GM12878 (cell line): ENCODE results near the gene TRERF1. TPM values are rescaled to one million over a fixed set of nuclear protein-coding genes. Genes with fewer than 3 reads are reported as not detected.
"Not testable (repeated sequence)": the region's sequence is repeated elsewhere in the genome, so short reads cannot be mapped to it uniquely, and the experiment has no call there.

ENCODE experiments used
- ATAC-seq: fragments of 200-7000 bp; cut with Tn5 transposase; 3 replicates; pipeline ENCODE4 v1.9.1; 2020; ENCODE audit warnings: mild to moderate bottlenecking, moderate library complexity
- BruUV-seq: library from RNA; stranded (reverse); fragments of 400-500 nt; replicated peaks from 2 replicates; lab custom pipeline; 2021; lab: Mats Ljungman, UMichigan
- CTCF ChIA-PET: fragments of 300-600 bp; sonication (Branson Sonifier 250); formaldehyde crosslinking; extraction: SDS; loops from one replicate; lab custom pipeline; 2021; ENCODE audit warnings: inconsistent platforms; lab: Yijun Ruan, JAX
- POLR2A ChIA-PET: fragments of 350-600 bp; formaldehyde crosslinking; extraction: SDS; loops from one replicate; lab custom pipeline; 2021; ENCODE audit warnings: inconsistent platforms; lab: Charles Lee
- RAD21 ChIA-PET: fragments of 300-600 bp; sonication (Branson Sonifier 250); formaldehyde crosslinking; loops from one replicate; lab custom pipeline; 2023; ENCODE audit warnings: antibody characterized with exemption; ENCODE audit not compliant: unreplicated experiment; lab: Charles Lee
- SMC1A ChIA-PET: fragments of 300-600 bp; sonication (Branson Sonifier 250); formaldehyde crosslinking; loops from one replicate; lab custom pipeline; 2023; ENCODE audit not compliant: unreplicated experiment, uncharacterized antibody; lab: Charles Lee
- DNase-seq: peaks from one replicate; pipeline ENCODE4 v3.0.0-alpha.2; 2011; ENCODE audit warnings: low read depth, low spot score
- FAIRE-seq: peaks from 3 replicates; lab custom pipeline; 2011; peaks lifted over from hg19 to GRCh38; lab: Jason Lieb, UNC
- H2AFZ ChIP-seq: 2 replicates; pipeline ENCODE4 v1.6.0; 2011; ENCODE audit warnings: low read depth, low read length, control low read depth; ENCODE audit not compliant: control insufficient read depth
- H3K27ac ChIP-seq: 2 replicates; pipeline ENCODE4 v1.5.1; 2011; ENCODE audit warnings: control low read depth; ENCODE audit not compliant: control insufficient read depth, insufficient read depth
- H3K27me3 ChIP-seq, 2 experiments: replicated peaks in 1 of 2; 2 replicates each; pipeline versions ENCODE4 v1.6.0 to v1.6.1; 2011; ENCODE audit warnings: low read length in 1 of 2; ENCODE audit not compliant: control insufficient read depth in 2 of 2, insufficient read depth in 2 of 2
- H3K36me3 ChIP-seq, 2 experiments: 2 replicates each; pipeline ENCODE4 v1.5.1; 2011; ENCODE audit warnings: low read length in 1 of 2; ENCODE audit not compliant: control insufficient read depth in 2 of 2, insufficient read depth in 2 of 2
- H3K4me1 ChIP-seq: 2 replicates; pipeline ENCODE4 v1.6.1; 2011; ENCODE audit warnings: mild to moderate bottlenecking, low read length, moderate library complexity, mixed read lengths; ENCODE audit not compliant: control insufficient read depth, insufficient read depth
- H3K4me2 ChIP-seq: 2 replicates; pipeline ENCODE4 v1.6.0; 2011; ENCODE audit warnings: control low read depth; ENCODE audit not compliant: control insufficient read depth, insufficient read depth
- H3K4me3 ChIP-seq: fragments of 200-600 bp; sonication (generic); 2 replicates; pipeline ENCODE4 v1.5.1; 2016
- H3K79me2 ChIP-seq: 2 replicates; pipeline ENCODE4 v1.6.0; 2011; ENCODE audit warnings: low read length; ENCODE audit not compliant: control insufficient read depth, insufficient read depth
- H3K9ac ChIP-seq: 2 replicates; pipeline ENCODE4 v1.8.0; 2011; ENCODE audit warnings: low read length, control low read depth, mixed read lengths; ENCODE audit not compliant: control insufficient read depth, insufficient read depth
- H3K9me3 ChIP-seq: replicated peaks from 3 replicates; pipeline ENCODE4 v1.5.1; 2011; ENCODE audit warnings: mild to moderate bottlenecking, low read length; ENCODE audit not compliant: control insufficient read depth, insufficient read depth
- H4K20me1 ChIP-seq: 2 replicates; pipeline ENCODE4 v1.6.0; 2011; ENCODE audit not compliant: control insufficient read depth, insufficient read depth
- BACH1 ChIP-seq: fragments of 450-650 bp; IDR thresholded peaks from 2 replicates; pipeline ENCODE4 v1.6.1; 2017; ENCODE audit warnings: mild to moderate bottlenecking, borderline replicate concordance
- BHLHE40 ChIP-seq, 2 experiments: fragments of 450-650 bp in 1 of 2; IDR thresholded peaks; 2 replicates each; pipeline ENCODE4 v1.6.1; 2011 to 2017; ENCODE audit warnings: low read depth in 2 of 2, borderline replicate concordance in 1 of 2, improper control_type of control experiment in 1 of 2, low read length in 1 of 2, mild to moderate bottlenecking in 1 of 2
- CBX3 ChIP-seq: fragments of 200-600 bp; sonication (generic); IDR thresholded peaks from 2 replicates; pipeline ENCODE4 v1.6.1; 2016; ENCODE audit warnings: low read depth, borderline replicate concordance
- DPF2 ChIP-seq: fragments of 450-650 bp; IDR thresholded peaks from 2 replicates; pipeline ENCODE4 v1.6.1; 2017; ENCODE audit warnings: mild to moderate bottlenecking
- NRF1 ChIP-seq: conservative IDR thresholded peaks from 2 replicates; pipeline ENCODE4 v1.6.1; 2011; ENCODE audit warnings: mild to moderate bottlenecking, low read depth, low read length, improper control_type of control experiment
- RBBP5 ChIP-seq: fragments of 200-600 bp; sonication (generic); conservative IDR thresholded peaks from 2 replicates; pipeline ENCODE4 v1.6.1; 2016
- SPI1 ChIP-seq: IDR thresholded peaks from 2 replicates; pipeline ENCODE4 v1.6.1; 2011; ENCODE audit warnings: low read depth, mild to moderate bottlenecking, low read length, moderate library complexity, borderline replicate concordance; ENCODE audit not compliant: insufficient read depth
- ZZZ3 ChIP-seq: IDR thresholded peaks from 2 replicates; pipeline ENCODE4 v1.6.1; 2011; ENCODE audit warnings: low read depth; ENCODE audit not compliant: control insufficient read depth, insufficient read length
- WGBS: methylation state at CpG from one replicate; pipeline ENCODE4 v1.1.6; 2016; ENCODE audit warnings: low lambda C conversion rate; ENCODE audit not compliant: insufficient replicate concordance, insufficient coverage; ENCODE audit errors: missing lambda C conversion rate; 5-methylcytosine and 5-hydroxymethylcytosine counted together
- in situ Hi-C: fragments of 300-500 bp; cut with MboI; formaldehyde crosslinking; loops from 9 replicates; pipeline ENCODE4 v1.14.3; 2018; ENCODE audit warnings: mixed read lengths
- intact Hi-C: fragments of 100-400 bp; cut with micrococcal nuclease; formaldehyde crosslinking; loops from one replicate; pipeline ENCODE4 v1.14.2; 2022; ENCODE audit not compliant: unreplicated experiment
- polyA plus RNA-seq, 11 experiments: library from polyadenylated mRNA; depleted of rRNA in 4 of 11; unstranded in 6 of 11; stranded (reverse) in 5 of 11; fragments of >200 nt; fragmentation: Nextera tagmentation in 4 of 11; fragmentation: Illumina TruSeq in 1 of 11; extraction: Ambion mirVana in 4 of 11; extraction: Trizol in 1 of 11; gene quantifications; 1 replicate in 1 of 11; 2 replicates in 10 of 11; pipeline versions ENCODE4 v1.2.1 to v1.2.3, GENCODE V29; 2011 to 2016; ENCODE audit warnings: inconsistent platforms in 2 of 11, missing spikeins in 2 of 11, low read depth in 1 of 11
- total RNA-seq, 4 experiments: library from RNA; depleted of rRNA in 3 of 4; stranded (reverse); fragments of >200 nt in 3 of 4; fragmentation: Illumina TruSeq in 1 of 4; extraction: Trizol in 1 of 4; gene quantifications; 2 replicates each; pipeline versions ENCODE4 v1.2.1 to v1.2.3, GENCODE V29; 2013 to 2021
- TF ChIP-seq, protein P1 (sequence below): IDR thresholded peaks from 2 replicates; pipeline ENCODE4 v1.6.1; 2012; ENCODE audit warnings: low read length, inconsistent platforms

TRERF1 gene
- total and polyA plus RNA-seq, 10 of the 15 experiments (the other 5 are each of a cell fraction or from before 2014, with no cell fraction given) = 2.2 to 19.4 (median 7.2) TPM

DNA sequence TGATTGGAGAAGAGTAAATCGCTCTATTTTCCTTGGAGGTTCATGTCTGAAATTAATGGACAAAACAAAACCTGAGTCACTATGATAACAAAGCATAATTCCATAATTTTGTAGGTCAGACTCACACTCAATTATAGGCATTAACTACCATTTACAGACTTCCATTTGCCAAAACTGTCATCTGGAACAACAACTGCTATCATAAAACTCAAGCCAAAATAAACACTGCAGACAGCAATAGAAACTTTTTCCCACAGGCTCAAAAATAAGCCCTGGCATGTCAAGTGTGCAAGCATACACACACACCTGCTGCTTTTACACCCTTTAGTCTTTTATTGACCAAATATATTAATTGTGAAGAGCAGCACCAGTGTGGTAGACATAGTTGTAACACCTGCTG lies 241.2 kb downstream of the TRERF1 start:
- no peak overlapping the region for H3K9ac ChIP-seq
- no peak overlapping the region for H2AFZ ChIP-seq
- TF ChIP-seq DPF2 (no peak), CBX3 (no peak), RBBP5 (no peak), SPI1 (no peak), BHLHE40 (IDR thresholded peaks at IDR 0.05; ENCODE audit: borderline replicate concordance in 1 of 2, low read depth in 2 of 2, low read length in 1 of 2) (no peak), NRF1 (no peak), BACH1 (no peak), ZZZ3 (no peak)
- TF ChIP-seq, protein P1, sequence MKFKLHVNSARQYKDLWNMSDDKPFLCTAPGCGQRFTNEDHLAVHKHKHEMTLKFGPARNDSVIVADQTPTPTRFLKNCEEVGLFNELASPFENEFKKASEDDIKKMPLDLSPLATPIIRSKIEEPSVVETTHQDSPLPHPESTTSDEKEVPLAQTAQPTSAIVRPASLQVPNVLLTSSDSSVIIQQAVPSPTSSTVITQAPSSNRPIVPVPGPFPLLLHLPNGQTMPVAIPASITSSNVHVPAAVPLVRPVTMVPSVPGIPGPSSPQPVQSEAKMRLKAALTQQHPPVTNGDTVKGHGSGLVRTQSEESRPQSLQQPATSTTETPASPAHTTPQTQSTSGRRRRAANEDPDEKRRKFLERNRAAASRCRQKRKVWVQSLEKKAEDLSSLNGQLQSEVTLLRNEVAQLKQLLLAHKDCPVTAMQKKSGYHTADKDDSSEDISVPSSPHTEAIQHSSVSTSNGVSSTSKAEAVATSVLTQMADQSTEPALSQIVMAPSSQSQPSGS = no peak
- intact Hi-C loops (loop anchor here (5.0 kb wide), 2 partner anchors 268 to 428 kb away; partner anchors contain the start of genes CCND3 and PRICKLE4), in situ Hi-C loops (no loop called here)
- no TSS peak for BruUV-seq
- POLR2A ChIA-PET = no interaction called here
- DNase-seq = no peak
- RAD21 ChIA-PET = no interaction called here
- H3K27me3 ChIP-seq = no peaks in the 10 kb centered on the region
- no peak for ATAC-seq
- 100% methylated on average over 1 of the region's 1 CpG for WGBS
- H3K79me2 ChIP-seq = no peaks in the 10 kb centered on the region
- no peak for FAIRE-seq
- H3K9me3 ChIP-seq = no peaks in the 10 kb centered on the region
- CTCF ChIA-PET = interaction anchor here (6.8 kb wide), 1 partner anchor 15 kb away, joined by 57 read pairs; no protein-coding TSS in a partner anchor
- H3K27ac ChIP-seq = no peak overlapping the region
- SMC1A ChIA-PET = interaction anchor here (1.9 kb wide), 1 partner anchor 27 kb away, joined by 6 read pairs; no protein-coding TSS in a partner anchor
- no peaks in the 10 kb centered on the region for H4K20me1 ChIP-seq
- H3K36me3 ChIP-seq = peaks cover 5 to 38% of the 10 kb centered on the region in 2 experiments
- H3K4me3 ChIP-seq = no peak overlapping the region
- H3K4me2 ChIP-seq = no peak overlapping the region
- H3K4me1 ChIP-seq = peaks cover 18% of the 10 kb centered on the region

- H3K4me3 ChIP-seq, H3K4me2 ChIP-seq, intact Hi-C loops, FAIRE-seq, POLR2A ChIA-PET, H3K9ac ChIP-seq, RAD21 ChIA-PET, H3K27ac ChIP-seq, DNase-seq, in situ Hi-C loops, H3K27me3 ChIP-seq, ATAC-seq, H3K79me2 ChIP-seq, H4K20me1 ChIP-seq, H2AFZ ChIP-seq, SMC1A ChIA-PET, H3K9me3 ChIP-seq: not testable (repeated sequence)
- 57% methylated on average over 2 of the region's 2 CpGs for WGBS
- H3K4me1 ChIP-seq = peaks cover 15% of the 10 kb centered on the region
- CTCF ChIA-PET = interaction anchor here (1.4 kb wide), 1 partner anchor 8 kb away, joined by 3 read pairs; no protein-coding TSS in a partner anchor
- peaks cover 5 to 35% of the 10 kb centered on the region in 2 experiments for H3K36me3 ChIP-seq
- TSS peak; percentile 46 for BruUV-seq
Observed at GRCh38 chr6:42207559-42207958, 244.2 kb downstream of the TRERF1 start.
